HEK293T (cell line): ENCODE measurements around the gene DUS3L.
"Not testable (repeated sequence)": the region's sequence is repeated elsewhere in the genome, so short reads cannot be mapped to it uniquely, and the experiment has no call there.

Experiments used
- CTCF ChIA-PET: fragments of 350-600 bp; formaldehyde crosslinking; extraction: SDS; loops from one replicate; lab custom pipeline; 2021; ENCODE audit warnings: antibody characterized with exemption, inconsistent platforms; lab: Yijun Ruan, JAX
- POLR2A ChIA-PET: fragments of 350-600 bp; formaldehyde crosslinking; extraction: SDS; loops from one replicate; lab custom pipeline; 2020; ENCODE audit warnings: antibody characterized with exemption, inconsistent platforms; lab: Yijun Ruan, JAX
- DNase-seq: peaks from one replicate; pipeline ENCODE4 v3.0.0; 2012; ENCODE audit warnings: mixed read lengths; ENCODE audit errors: extremely low spot score
- ARNT ChIP-seq: fragments of 450-650 bp; IDR thresholded peaks from 2 replicates; pipeline ENCODE4 v1.6.1; 2017; ENCODE audit warnings: mild to moderate bottlenecking
- BHLHE40 ChIP-seq: fragments of 450-650 bp; IDR thresholded peaks from 2 replicates; pipeline ENCODE4 v1.6.1; 2016; ENCODE audit warnings: mild to moderate bottlenecking, moderate library complexity, borderline replicate concordance
- CTBP1 ChIP-seq: fragments of 450-650 bp; IDR thresholded peaks from 2 replicates; pipeline ENCODE4 v1.6.1; 2016; ENCODE audit warnings: borderline replicate concordance
- ELF4 ChIP-seq: fragments of 450-650 bp; IDR thresholded peaks from 2 replicates; pipeline ENCODE4 v1.6.1; 2017; ENCODE audit warnings: antibody characterized with exemption
- FOXA1 ChIP-seq: fragments of 450-650 bp; IDR thresholded peaks from 2 replicates; pipeline ENCODE4 v1.6.1; 2016; ENCODE audit warnings: mild to moderate bottlenecking
- FOXK2 ChIP-seq: fragments of 450-650 bp; IDR thresholded peaks from 2 replicates; pipeline ENCODE4 v1.6.1; 2016; ENCODE audit warnings: mild to moderate bottlenecking
- FOXM1 ChIP-seq: fragments of 450-650 bp; IDR thresholded peaks from 2 replicates; pipeline ENCODE4 v1.6.1; 2017; ENCODE audit warnings: mild to moderate bottlenecking, borderline replicate concordance
- HDGF ChIP-seq: fragments of 450-650 bp; IDR thresholded peaks from 2 replicates; pipeline ENCODE4 v1.6.1; 2017; ENCODE audit warnings: antibody characterized with exemption, borderline replicate concordance
- L3MBTL2 ChIP-seq: fragments of 450-650 bp; conservative IDR thresholded peaks from 2 replicates; pipeline ENCODE4 v1.6.1; 2016; ENCODE audit warnings: mild to moderate bottlenecking
- LEF1 ChIP-seq: fragments of 450-650 bp; IDR thresholded peaks from 2 replicates; pipeline ENCODE4 v1.6.1; 2017; ENCODE audit warnings: mild to moderate bottlenecking, borderline replicate concordance
- NFRKB ChIP-seq: fragments of 450-650 bp; IDR thresholded peaks from 2 replicates; pipeline ENCODE4 v1.6.1; 2016; ENCODE audit warnings: mild to moderate bottlenecking, moderate library complexity
- SP1 ChIP-seq: fragments of 450-650 bp; IDR thresholded peaks from 2 replicates; pipeline ENCODE4 v1.6.1; 2017
- SUZ12 ChIP-seq: fragments of 450-650 bp; IDR thresholded peaks from 2 replicates; pipeline ENCODE4 v1.6.1; 2016; ENCODE audit warnings: mild to moderate bottlenecking
- TARDBP ChIP-seq: fragments of 450-650 bp; IDR thresholded peaks from 2 replicates; pipeline ENCODE4 v1.6.1; 2016
- ZNF384 ChIP-seq: fragments of 450-650 bp; IDR thresholded peaks from 2 replicates; pipeline ENCODE4 v1.6.1; 2016
- TF ChIP-seq, protein P1 (sequence below): fragments of 450-650 bp; IDR thresholded peaks from 2 replicates; pipeline ENCODE4 v1.6.1; 2016

DUS3L gene

DNA sequence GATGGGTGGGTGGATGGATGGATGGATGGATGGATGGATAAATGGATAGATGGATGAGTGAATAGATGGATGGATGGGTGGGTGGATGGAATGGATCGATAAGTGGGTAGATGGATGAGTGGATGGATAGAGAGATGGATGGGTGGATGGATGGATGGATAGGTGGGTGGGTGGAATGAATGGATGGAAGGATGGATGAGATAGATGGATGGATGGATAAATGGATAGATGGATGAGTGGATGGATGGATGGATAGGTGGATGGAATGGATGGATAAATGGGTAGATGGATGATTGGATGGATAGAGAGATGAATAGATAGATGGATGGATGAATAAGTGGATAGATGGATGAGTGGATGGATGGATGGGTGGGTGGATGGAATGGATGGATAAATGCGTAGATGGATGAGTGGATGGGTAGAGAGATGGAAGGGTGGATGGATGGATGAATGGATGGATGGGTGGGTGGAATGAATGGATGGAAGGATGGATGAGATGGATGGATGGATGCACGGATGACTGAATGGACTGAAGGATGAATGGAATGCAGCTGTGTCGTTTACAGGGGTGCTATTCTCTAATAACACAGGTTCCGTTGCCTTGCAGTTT is 28.2 kb downstream of the DUS3L start:
- no peak for DNase-seq
- ChIA-PET POLR2A (no interaction called here), CTCF (no interaction called here)
- no peak for TF ChIP-seq NFRKB
- TF ChIP-seq, protein P1, sequence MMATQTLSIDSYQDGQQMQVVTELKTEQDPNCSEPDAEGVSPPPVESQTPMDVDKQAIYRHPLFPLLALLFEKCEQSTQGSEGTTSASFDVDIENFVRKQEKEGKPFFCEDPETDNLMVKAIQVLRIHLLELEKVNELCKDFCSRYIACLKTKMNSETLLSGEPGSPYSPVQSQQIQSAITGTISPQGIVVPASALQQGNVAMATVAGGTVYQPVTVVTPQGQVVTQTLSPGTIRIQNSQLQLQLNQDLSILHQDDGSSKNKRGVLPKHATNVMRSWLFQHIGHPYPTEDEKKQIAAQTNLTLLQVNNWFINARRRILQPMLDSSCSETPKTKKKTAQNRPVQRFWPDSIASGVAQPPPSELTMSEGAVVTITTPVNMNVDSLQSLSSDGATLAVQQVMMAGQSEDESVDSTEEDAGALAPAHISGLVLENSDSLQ = no peak
- TF ChIP-seq FOXA1 = no peak
- TF ChIP-seq ARNT = no peak
- TF ChIP-seq FOXK2 = no peak
- TF ChIP-seq CTBP1 = no peak
- no peak for TF ChIP-seq LEF1
- no peak for TF ChIP-seq ELF4
- TF ChIP-seq HDGF = no peak
- no peak for TF ChIP-seq ZNF384
- TF ChIP-seq TARDBP = no peak
- TF ChIP-seq FOXM1 = no peak
- no peak for TF ChIP-seq SP1

DNA sequence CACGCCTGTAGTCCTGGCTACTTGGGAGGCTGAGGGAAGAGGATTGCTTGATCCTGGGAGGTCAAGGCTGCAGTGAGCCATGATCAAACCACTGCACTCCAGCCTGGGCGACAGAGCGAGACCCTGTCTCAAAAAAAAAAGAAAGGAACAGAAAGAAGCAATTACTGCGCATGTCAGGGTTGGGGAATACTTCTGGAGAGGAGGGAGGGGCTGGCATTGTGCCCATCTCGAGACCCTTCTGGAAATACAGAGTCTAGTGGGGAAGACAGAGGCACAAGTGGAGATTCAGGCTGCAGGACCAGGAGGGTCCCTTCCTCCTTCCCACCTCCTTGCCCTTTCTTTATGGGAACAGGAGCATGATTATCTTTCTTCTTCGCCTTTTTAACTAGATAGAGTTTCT is 37.2 kb downstream of the DUS3L start:
- DNase-seq = no peak
- TF ChIP-seq NFRKB (no peak), SP1 (no peak), ZNF384 (no peak), FOXM1 (no peak), SUZ12 (no peak), FOXA1 (no peak), FOXK2 (no peak), BHLHE40 (no peak), CTBP1 (no peak), HDGF (no peak), L3MBTL2 (no peak), ELF4 (no peak), ARNT (no peak), TARDBP (no peak), LEF1 (no peak)
- TF ChIP-seq, protein P1 = no peak
- POLR2A ChIA-PET = no interaction called here
- CTCF ChIA-PET = no interaction called here

DNA sequence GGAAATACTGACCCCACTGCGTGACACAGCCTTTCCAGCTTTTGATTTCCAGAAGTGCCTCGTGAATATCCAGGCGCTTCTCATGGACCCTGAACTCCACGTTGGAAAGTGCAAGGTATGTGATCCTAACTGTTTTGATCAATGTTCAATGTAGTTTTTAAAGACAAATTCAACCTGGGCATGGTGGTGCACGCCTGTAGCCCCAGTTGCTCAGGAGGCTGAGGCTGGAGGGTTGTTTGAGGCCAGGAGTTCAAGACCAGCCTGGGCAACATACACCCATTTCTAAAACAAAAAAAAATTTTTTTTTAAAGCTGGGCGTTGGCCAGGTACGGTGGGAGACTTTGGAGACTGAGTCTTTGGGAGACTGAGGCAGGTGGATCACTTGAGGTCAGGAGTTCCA is 39.3 kb downstream of the DUS3L start:
- POLR2A ChIA-PET = no interaction called here

DNA sequence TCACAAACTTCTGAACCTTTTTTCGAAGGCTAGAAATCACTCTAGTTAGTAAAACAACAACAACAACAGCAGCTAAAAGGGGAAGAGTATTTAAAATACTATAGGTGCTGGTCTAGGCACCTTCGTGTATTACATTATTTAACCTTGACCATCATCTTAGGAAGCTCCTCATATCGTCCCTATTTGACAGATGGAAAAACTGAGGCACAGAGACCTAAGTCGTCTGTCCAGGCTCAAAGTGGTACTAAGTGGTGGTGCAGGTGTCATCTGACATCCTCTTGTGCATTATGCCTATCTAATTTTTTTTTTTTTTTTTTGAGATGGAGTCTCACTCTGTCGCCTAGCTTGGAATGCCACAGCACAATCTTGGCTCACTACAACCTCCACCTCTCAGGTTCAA is 41.5 kb downstream of the DUS3L start:
- TF ChIP-seq L3MBTL2 = no peak
- TF ChIP-seq BHLHE40 = no peak
- no peak for TF ChIP-seq ZNF384
- TF ChIP-seq NFRKB = no peak
- TF ChIP-seq SUZ12 = no peak
- TF ChIP-seq FOXM1 = no peak
- TF ChIP-seq FOXK2 = no peak
- TF ChIP-seq LEF1 = no peak
- TF ChIP-seq, protein P1 = no peak
- no peak for TF ChIP-seq CTBP1
- TF ChIP-seq TARDBP = no peak
- TF ChIP-seq SP1 = no peak
- ChIA-PET CTCF (interaction anchor here (1.1 kb wide), 1 partner anchor 22 kb away, joined by 6 read pairs; no protein-coding TSS in a partner anchor), POLR2A (interaction anchor here (0.7 kb wide), 1 partner anchor 29 kb away, joined by 3 read pairs; the partner anchor contains the start of genes CATSPERD and LONP1)
- no peak for DNase-seq

More for the DNA sequence above, 39.3 kb downstream of the DUS3L start:
- TF ChIP-seq NFRKB = no peak
- TF ChIP-seq LEF1 = no peak
- no peak for TF ChIP-seq HDGF
- TF ChIP-seq ELF4 = no peak
- TF ChIP-seq ARNT = no peak
- TF ChIP-seq FOXK2 = no peak
- TF ChIP-seq BHLHE40 = no peak
- no peak for TF ChIP-seq SP1
- TF ChIP-seq, protein P1 = no peak
- no peak for TF ChIP-seq TARDBP
- TF ChIP-seq FOXA1 = no peak
- no peak for TF ChIP-seq ZNF384
- no peak for TF ChIP-seq FOXM1
- no peak for TF ChIP-seq L3MBTL2
- CTCF ChIA-PET = interaction anchor here (0.7 kb wide), 1 partner anchor 223 kb away, joined by 3 read pairs; no protein-coding TSS in a partner anchor
- DNase-seq = no peak

DNA sequence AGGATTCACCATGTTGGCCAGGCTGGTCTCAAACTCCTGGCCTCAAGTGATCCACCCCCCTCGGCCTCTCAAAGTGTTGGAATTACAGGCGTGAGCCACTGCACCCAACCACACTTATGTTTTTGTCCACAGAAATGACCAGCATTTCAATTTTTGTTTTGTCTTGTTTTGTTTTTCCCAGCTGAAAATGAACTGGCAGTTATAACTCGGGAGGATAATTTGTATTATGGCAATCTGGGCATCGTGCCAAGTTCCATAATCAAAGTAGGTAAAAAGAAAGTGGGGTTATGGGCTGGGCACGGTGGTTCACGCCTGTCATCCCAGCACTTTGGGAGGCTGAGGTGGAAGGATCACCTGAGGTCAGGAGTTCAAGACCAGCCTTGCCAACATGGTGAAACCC is 42.0 kb downstream of the DUS3L start:
- CTCF ChIA-PET = interaction anchor here (0.6 to 1.1 kb wide), 2 partner anchors 21 to 1231 kb away, joined by 3 to 6 read pairs; partner anchors contain the start of gene PLIN4
- DNase-seq, POLR2A ChIA-PET: not testable (repeated sequence)

DNA sequence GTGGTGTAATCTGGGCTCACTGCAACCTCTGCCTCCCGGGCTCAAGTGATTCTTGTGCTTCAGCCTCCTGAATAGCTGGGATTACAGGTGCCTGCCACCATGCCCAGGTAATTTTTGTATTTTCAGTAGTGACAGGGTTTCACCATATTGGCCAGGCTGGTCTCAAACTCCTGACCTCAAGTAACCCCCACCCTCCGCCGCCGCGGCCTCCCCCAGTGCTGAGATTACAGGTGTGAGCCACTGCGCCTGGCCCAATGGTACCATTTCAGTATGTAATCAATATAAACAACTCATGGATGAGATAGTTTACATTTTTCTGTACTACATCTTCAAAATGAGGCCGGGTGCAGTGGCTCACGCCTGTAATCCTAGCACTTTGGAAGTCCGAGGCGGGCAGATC is 46.0 kb downstream of the DUS3L start:
- DNase-seq, CTCF ChIA-PET, POLR2A ChIA-PET: not testable (repeated sequence)
